B cell (primary cell): ENCODE data around the gene ZNF835.

Experiments
- EZH2 ChIP-seq: IDR thresholded peaks from 2 replicates; pipeline ENCODE4 v1.6.1; 2012; ENCODE audit warnings: borderline replicate concordance, low read depth, mild to moderate bottlenecking, moderate library complexity, low read length; ENCODE audit not compliant: insufficient read depth, poor library complexity, severe bottlenecking
- TF ChIP-seq, protein P1 (sequence below): fragments of 200-600 bp; IDR thresholded peaks from one replicate; pipeline ENCODE4 v1.8.0; 2022; ENCODE audit warnings: antibody characterized with exemption, mild to moderate bottlenecking

DNA sequence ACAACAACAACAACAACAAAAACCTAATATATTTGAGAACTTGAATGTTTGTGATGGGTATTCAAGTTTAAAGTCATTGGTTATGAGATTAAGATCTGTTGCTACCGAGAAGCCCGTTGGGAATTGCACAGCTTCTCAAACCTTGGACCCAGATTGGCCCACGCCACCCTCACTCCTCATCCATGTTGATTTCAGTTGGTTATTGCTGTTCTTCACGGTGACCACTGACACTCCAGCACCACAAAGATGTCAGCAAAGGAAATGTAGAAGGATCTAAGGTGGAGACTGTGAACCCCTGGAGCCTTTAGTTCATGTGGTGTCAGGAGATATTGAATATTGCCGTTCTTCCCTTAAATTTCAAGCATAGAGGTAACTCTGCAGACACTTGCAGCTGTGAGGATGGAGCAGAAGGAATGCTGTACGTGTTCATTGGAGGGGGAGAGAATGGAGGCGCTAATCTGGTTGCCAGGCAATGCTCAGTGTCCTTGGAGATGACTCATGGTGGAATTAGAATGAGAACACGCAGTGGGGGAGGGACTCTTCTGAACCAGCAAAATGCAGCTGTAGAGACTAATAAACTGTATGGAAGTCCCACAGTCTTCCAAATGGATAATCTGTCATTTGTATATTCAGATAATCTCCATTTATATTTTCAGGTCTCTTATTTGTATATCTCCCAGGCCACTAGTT, 20.8 kb upstream of the ZNF835 start:
- no peak for TF ChIP-seq EZH2
- TF ChIP-seq, protein P1, sequence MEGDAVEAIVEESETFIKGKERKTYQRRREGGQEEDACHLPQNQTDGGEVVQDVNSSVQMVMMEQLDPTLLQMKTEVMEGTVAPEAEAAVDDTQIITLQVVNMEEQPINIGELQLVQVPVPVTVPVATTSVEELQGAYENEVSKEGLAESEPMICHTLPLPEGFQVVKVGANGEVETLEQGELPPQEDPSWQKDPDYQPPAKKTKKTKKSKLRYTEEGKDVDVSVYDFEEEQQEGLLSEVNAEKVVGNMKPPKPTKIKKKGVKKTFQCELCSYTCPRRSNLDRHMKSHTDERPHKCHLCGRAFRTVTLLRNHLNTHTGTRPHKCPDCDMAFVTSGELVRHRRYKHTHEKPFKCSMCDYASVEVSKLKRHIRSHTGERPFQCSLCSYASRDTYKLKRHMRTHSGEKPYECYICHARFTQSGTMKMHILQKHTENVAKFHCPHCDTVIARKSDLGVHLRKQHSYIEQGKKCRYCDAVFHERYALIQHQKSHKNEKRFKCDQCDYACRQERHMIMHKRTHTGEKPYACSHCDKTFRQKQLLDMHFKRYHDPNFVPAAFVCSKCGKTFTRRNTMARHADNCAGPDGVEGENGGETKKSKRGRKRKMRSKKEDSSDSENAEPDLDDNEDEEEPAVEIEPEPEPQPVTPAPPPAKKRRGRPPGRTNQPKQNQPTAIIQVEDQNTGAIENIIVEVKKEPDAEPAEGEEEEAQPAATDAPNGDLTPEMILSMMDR: no peak
